ENCODE results near the gene SWAP70. TPM values are rescaled to one million over a fixed set of nuclear protein-coding genes. Genes with fewer than 3 reads are reported as not detected.

SWAP70 gene
- total and polyA plus RNA-seq, 2 donors (not counting 1 experiment from before 2014, with no cell fraction given) = 45.1 to 74.4 TPM

GRCh38 chr11:9787981-9788521, 124.2 kb downstream of the SWAP70 start:
- Histone ChIP-seq H3K27ac (ENCODE audit: insufficient read depth, low read length) (peak overlapping the region; percentile 73), H3K79me2 (ENCODE audit: control insufficient read depth, insufficient read depth, low read length) (no peaks in the 10 kb centered on the region), H3K9me3 (ENCODE audit: control insufficient read depth, insufficient read depth, low read depth, low read length) (no peaks in the 10 kb centered on the region), H2AFZ (ENCODE audit: low read length) (no peak overlapping the region), H3K4me3 (replicated peaks in 1 of 4; ENCODE audit: control extremely low read depth in 1 of 4, insufficient read depth in 1 of 4, low read depth in 3 of 4, low read length in 4 of 4) (no peak overlapping the region), H3K36me3 (ENCODE audit: control insufficient read depth, insufficient read depth, low read length) (peaks cover 6% of the 10 kb centered on the region), H3K4me1 (ENCODE audit: control insufficient read depth, extremely low read depth, insufficient read depth, low read length) (peaks cover 21% of the 10 kb centered on the region), H3K4me2 (ENCODE audit: extremely low read depth, insufficient read depth, low read length) (peak overlapping the region; percentile 15), H3K9ac (ENCODE audit: insufficient read depth, low read length) (no peak overlapping the region), H4K20me1 (ENCODE audit: control insufficient read depth, extremely low read depth, insufficient read depth, low read length) (no peaks in the 10 kb centered on the region), H3K27me3 (ENCODE audit: control insufficient read depth, insufficient read depth, low read length) (no peaks in the 10 kb centered on the region)
- peak; percentile 89 to 98 for DNase-seq (ENCODE audit: low read depth in 2 of 2)
- TF ChIP-seq CTCF (conservative IDR thresholded peaks at IDR 0.05 in 1 of 2, IDR thresholded peaks at IDR 0.05 in 1 of 2; ENCODE audit: low read depth in 1 of 2, low read length in 2 of 2) (no peak), EZH2 (IDR thresholded peaks at IDR 0.05; ENCODE audit: low read length, missing control alignments) (no peak)

GRCh38 chr11:9789910-9790309, 126.0 kb downstream of the SWAP70 start:
- Histone ChIP-seq H3K27ac (ENCODE audit: insufficient read depth, low read length) (no peak overlapping the region), H3K79me2 (ENCODE audit: control insufficient read depth, insufficient read depth, low read length) (no peaks in the 10 kb centered on the region), H3K4me1 (ENCODE audit: control insufficient read depth, extremely low read depth, insufficient read depth, low read length) (peaks cover 17% of the 10 kb centered on the region), H3K9ac (ENCODE audit: insufficient read depth, low read length) (no peak overlapping the region), H3K27me3 (ENCODE audit: control insufficient read depth, insufficient read depth, low read length) (no peaks in the 10 kb centered on the region), H3K36me3 (ENCODE audit: control insufficient read depth, insufficient read depth, low read length) (peaks cover 6% of the 10 kb centered on the region), H2AFZ (ENCODE audit: low read length) (no peak overlapping the region), H3K4me3 (replicated peaks in 1 of 4; ENCODE audit: control extremely low read depth in 1 of 4, insufficient read depth in 1 of 4, low read depth in 3 of 4, low read length in 4 of 4) (no peak overlapping the region), H3K9me3 (ENCODE audit: control insufficient read depth, insufficient read depth, low read depth, low read length) (no peaks in the 10 kb centered on the region), H3K4me2 (ENCODE audit: extremely low read depth, insufficient read depth, low read length) (no peak overlapping the region), H4K20me1 (ENCODE audit: control insufficient read depth, extremely low read depth, insufficient read depth, low read length) (no peaks in the 10 kb centered on the region)
- no peak for TF ChIP-seq EZH2 (IDR thresholded peaks at IDR 0.05; ENCODE audit: low read length, missing control alignments)
- TF ChIP-seq CTCF (conservative IDR thresholded peaks at IDR 0.05 in 1 of 2, IDR thresholded peaks at IDR 0.05 in 1 of 2; ENCODE audit: low read depth in 1 of 2, low read length in 2 of 2) = no peak
- DNase-seq (ENCODE audit: low read depth in 2 of 2) = no peak

GRCh38 chr11:9790703-9791102, 126.8 kb downstream of the SWAP70 start:
- Histone ChIP-seq H3K9ac (ENCODE audit: insufficient read depth, low read length) (no peak overlapping the region), H3K79me2 (ENCODE audit: control insufficient read depth, insufficient read depth, low read length) (no peaks in the 10 kb centered on the region), H3K4me2 (ENCODE audit: extremely low read depth, insufficient read depth, low read length) (no peak overlapping the region), H3K36me3 (ENCODE audit: control insufficient read depth, insufficient read depth, low read length) (peaks cover 6% of the 10 kb centered on the region), H3K9me3 (ENCODE audit: control insufficient read depth, insufficient read depth, low read depth, low read length) (no peaks in the 10 kb centered on the region), H3K27me3 (ENCODE audit: control insufficient read depth, insufficient read depth, low read length) (no peaks in the 10 kb centered on the region), H2AFZ (ENCODE audit: low read length) (no peak overlapping the region), H3K4me3 (replicated peaks in 1 of 4; ENCODE audit: control extremely low read depth in 1 of 4, insufficient read depth in 1 of 4, low read depth in 3 of 4, low read length in 4 of 4) (no peak overlapping the region), H3K27ac (ENCODE audit: insufficient read depth, low read length) (no peak overlapping the region), H3K4me1 (ENCODE audit: control insufficient read depth, extremely low read depth, insufficient read depth, low read length) (peaks cover 17% of the 10 kb centered on the region), H4K20me1 (ENCODE audit: control insufficient read depth, extremely low read depth, insufficient read depth, low read length) (no peaks in the 10 kb centered on the region)
- DNase-seq (ENCODE audit: low read depth in 2 of 2) = no peak
- no peak for TF ChIP-seq CTCF (conservative IDR thresholded peaks at IDR 0.05 in 1 of 2, IDR thresholded peaks at IDR 0.05 in 1 of 2; ENCODE audit: low read depth in 1 of 2, low read length in 2 of 2)
- TF ChIP-seq EZH2 (IDR thresholded peaks at IDR 0.05; ENCODE audit: low read length, missing control alignments) = no peak

Data from fibroblast of lung (primary cell).